ENCODE measurements around the gene CACNA1S. TPM values are rescaled to one million over a fixed set of nuclear protein-coding genes. Genes with fewer than 3 reads are reported as not detected.
A peak's percentile ranks its signal among the peaks of the same experiment; 100 is the strongest.

The CACNA1S gene
- total RNA-seq, 2 donors from 2014 or later: not detected

- DNase-seq (ENCODE audit: low spot score): no peak
These were observed 27.5 kb upstream of the CACNA1S start for GRCh38 chr1:201139756-201140155.

GRCh38 chr1:201139306-201139705, 27.1 kb upstream of the CACNA1S start:
- no peak overlapping the region for H3K4me3 ChIP-seq
- DNase-seq (ENCODE audit: low spot score) (no peak), ATAC-seq (ENCODE audit: insufficient number of reproducible peaks, low FRiP score, low read depth) (no peak)
- peaks cover 26% of the 10 kb centered on the region for H3K36me3 ChIP-seq
- no peak for TF ChIP-seq CTCF (IDR thresholded peaks at IDR 0.05)
- H3K27ac ChIP-seq: no peak overlapping the region
- peaks cover 9 to 18% of the 10 kb centered on the region in 2 donors for H3K4me1 ChIP-seq (ENCODE audit: control insufficient read depth in 1 of 2, low read depth in 2 of 2)
- no peaks in the 10 kb centered on the region for H3K9me3 ChIP-seq
- no peaks in the 10 kb centered on the region for H3K27me3 ChIP-seq (replicated peaks; ENCODE audit: insufficient read depth)

More at GRCh38 chr1:201139756-201140155, 27.5 kb upstream of the CACNA1S start:
- TF ChIP-seq CTCF (IDR thresholded peaks at IDR 0.05): no peak
- Histone ChIP-seq H3K27ac (no peak overlapping the region), H3K4me3 (no peak overlapping the region), H3K4me1 (ENCODE audit: control insufficient read depth in 1 of 2, low read depth in 2 of 2) (peaks cover 9 to 18% of the 10 kb centered on the region in 2 donors), H3K36me3 (peaks cover 25% of the 10 kb centered on the region), H3K9me3 (no peaks in the 10 kb centered on the region), H3K27me3 (replicated peaks; ENCODE audit: insufficient read depth) (no peaks in the 10 kb centered on the region)
- no peak for ATAC-seq (ENCODE audit: insufficient number of reproducible peaks, low FRiP score, low read depth)

- Histone ChIP-seq H3K4me1 (ENCODE audit: control insufficient read depth in 1 of 2, low read depth in 2 of 2) (peaks cover 9 to 18% of the 10 kb centered on the region in 2 donors), H3K4me3 (no peak overlapping the region), H3K36me3 (peaks cover 27% of the 10 kb centered on the region), H3K27me3 (replicated peaks; ENCODE audit: insufficient read depth) (no peaks in the 10 kb centered on the region), H3K9me3 (no peaks in the 10 kb centered on the region), H3K27ac (peak overlapping the region; percentile 54 to 60)
- ATAC-seq (ENCODE audit: insufficient number of reproducible peaks, low FRiP score, low read depth): no peak
- DNase-seq (ENCODE audit: low spot score): no peak
- no peak for TF ChIP-seq CTCF (IDR thresholded peaks at IDR 0.05)
These were observed 26.1 kb upstream of the CACNA1S start for GRCh38 chr1:201138311-201138840.

GRCh38 chr1:201137579-201138310, 25.5 kb upstream of the CACNA1S start:
- no peak for TF ChIP-seq CTCF (IDR thresholded peaks at IDR 0.05)
- ATAC-seq (ENCODE audit: insufficient number of reproducible peaks, low FRiP score, low read depth): peak; percentile 92
- Histone ChIP-seq H3K4me3 (no peak overlapping the region), H3K27me3 (replicated peaks; ENCODE audit: insufficient read depth) (no peaks in the 10 kb centered on the region), H3K9me3 (no peaks in the 10 kb centered on the region), H3K36me3 (peaks cover 24% of the 10 kb centered on the region), H3K27ac (peak overlapping the region; percentile 54 to 60), H3K4me1 (ENCODE audit: control insufficient read depth in 1 of 2, low read depth in 2 of 2) (peaks cover 9 to 18% of the 10 kb centered on the region in 2 donors)
- peak; percentile 19 for DNase-seq (ENCODE audit: low spot score)

- Histone ChIP-seq H3K4me3 (no peak overlapping the region), H3K27ac (peak overlapping the region; percentile 54 to 57), H3K9me3 (no peaks in the 10 kb centered on the region), H3K4me1 (ENCODE audit: control insufficient read depth in 1 of 2, low read depth in 2 of 2) (peaks cover 9 to 18% of the 10 kb centered on the region in 2 donors), H3K36me3 (peaks cover 24% of the 10 kb centered on the region), H3K27me3 (replicated peaks; ENCODE audit: insufficient read depth) (no peaks in the 10 kb centered on the region)
- no peak for ATAC-seq (ENCODE audit: insufficient number of reproducible peaks, low FRiP score, low read depth)
- no peak for TF ChIP-seq CTCF (IDR thresholded peaks at IDR 0.05)
- DNase-seq (ENCODE audit: low spot score): no peak
These were observed 24.8 kb upstream of the CACNA1S start for GRCh38 chr1:201137024-201137392.

All from thoracic aorta (tissue), 2 donors.